ENCODE results near the gene SLC25A22. TPM values are rescaled to one million over a fixed set of nuclear protein-coding genes. Genes with fewer than 3 reads are reported as not detected.
A peak's percentile ranks its signal among the peaks of the same experiment; 100 is the strongest.

The SLC25A22 gene
- total and polyA plus RNA-seq, 9 of the 15 experiments (the other 6 are each of a cell fraction or from before 2014, with no cell fraction given), result 0.41 to 55.4 (median 11.4) TPM

- Histone ChIP-seq H3K9me1 (ENCODE audit: control insufficient read depth, insufficient read depth, low read length) (peaks cover 3% of the 10 kb centered on the region), H4K20me1 (replicated peaks; ENCODE audit: control insufficient read depth, insufficient read depth, low read length) (no peaks in the 10 kb centered on the region), H3K36me3 (ENCODE audit: control insufficient read depth, insufficient read depth, low read length) (peaks cover 9% of the 10 kb centered on the region; the same call in 1 of the 3 replicates), H3K79me2 (ENCODE audit: control insufficient read depth, insufficient read depth, low read length) (no peaks in the 10 kb centered on the region), H3K27ac (ENCODE audit: extremely low read depth, low read depth, low read length) (no peak overlapping the region), H3K4me1 (replicated peaks in 1 of 2; ENCODE audit: control insufficient read depth in 2 of 2, insufficient read depth in 2 of 2, low read length in 2 of 2) (peaks cover 0 to 74% of the 10 kb centered on the region in 2 experiments; a peak in 2 of 5 replicates), H3K4me3 (no peak overlapping the region), H3K9ac (ENCODE audit: insufficient read depth in 1 of 2, low read depth in 2 of 2, low read length in 2 of 2) (peak overlapping the region in 1 of 2 experiments; percentile 58; a peak in 2 of 4 replicates), H2AFZ (ENCODE audit: low read depth, low read length) (no peak overlapping the region), H3K4me2 (ENCODE audit: insufficient read depth, low read length) (no peak overlapping the region), H3K27me3 (ENCODE audit: control insufficient read depth in 2 of 2, insufficient read depth in 2 of 2, low read length in 2 of 2) (no peaks in the 10 kb centered on the region), H3K9me3 (replicated peaks; ENCODE audit: control insufficient read depth, insufficient read depth, low read depth, low read length) (no peaks in the 10 kb centered on the region)
- DNase-seq (ENCODE audit: extremely low read depth in 1 of 4, low spot score in 3 of 4) (no peak), ATAC-seq (no peak), FAIRE-seq (no peak)
- intact Hi-C loops (cut with micrococcal nuclease), result no loop called here
- in situ Hi-C loops (cut with MboI), result no loop called here
- BruUV-seq (replicated peaks), result no TSS peak
- peak; percentile 66 for TF ChIP-seq POLR2G (IDR thresholded peaks at IDR 0.05; ENCODE audit: low read depth, low read length)
- no peak for TF ChIP-seq IFI16 (CRISPR knock-in tag; IDR thresholded peaks at IDR 0.05)
- TF ChIP-seq, protein P1, sequence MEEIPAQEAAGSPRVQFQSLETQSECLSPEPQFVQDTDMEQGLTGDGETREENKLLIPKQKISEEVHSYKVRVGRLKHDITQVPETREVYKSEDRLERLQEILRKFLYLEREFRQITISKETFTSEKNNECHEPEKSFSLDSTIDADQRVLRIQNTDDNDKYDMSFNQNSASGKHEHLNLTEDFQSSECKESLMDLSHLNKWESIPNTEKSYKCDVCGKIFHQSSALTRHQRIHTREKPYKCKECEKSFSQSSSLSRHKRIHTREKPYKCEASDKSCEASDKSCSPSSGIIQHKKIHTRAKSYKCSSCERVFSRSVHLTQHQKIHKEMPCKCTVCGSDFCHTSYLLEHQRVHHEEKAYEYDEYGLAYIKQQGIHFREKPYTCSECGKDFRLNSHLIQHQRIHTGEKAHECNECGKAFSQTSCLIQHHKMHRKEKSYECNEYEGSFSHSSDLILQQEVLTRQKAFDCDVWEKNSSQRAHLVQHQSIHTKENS (CRISPR knock-in tag; IDR thresholded peaks at IDR 0.05), result no peak
- CTCF ChIA-PET (ENCODE audit: low intra/inter-chr PET ratio), result no interaction called here
- POLR2A ChIA-PET, result interaction anchor here (0.6 to 1.1 kb wide), 3 partner anchors 18 to 85 kb away, joined by 3 to 4 read pairs (median 3); partner anchors contain the start of gene PIDD1
- 70% methylated on average over 16 of the region's 24 CpGs for WGBS (ENCODE audit: insufficient coverage, low coverage, missing lambda C conversion rate)
Measured at GRCh38 chr11:787084-787675, 10.9 kb downstream of the SLC25A22 start.

All from K562 (cell line).